GM19023 (cell line): ENCODE measurements around the gene SPOCK1.
"Not testable (repeated sequence)": the region's sequence is repeated elsewhere in the genome, so short reads cannot be mapped to it uniquely, and the experiment has no call there.

ENCODE experiments used
- ATAC-seq: cut with Tn5 transposase; IDR thresholded peaks from one replicate; pipeline ENCODE4 v1.9.1; 2021; ENCODE audit warnings: mild to moderate bottlenecking, moderate library complexity; ENCODE audit not compliant: unreplicated experiment

The SPOCK1 gene

DNA sequence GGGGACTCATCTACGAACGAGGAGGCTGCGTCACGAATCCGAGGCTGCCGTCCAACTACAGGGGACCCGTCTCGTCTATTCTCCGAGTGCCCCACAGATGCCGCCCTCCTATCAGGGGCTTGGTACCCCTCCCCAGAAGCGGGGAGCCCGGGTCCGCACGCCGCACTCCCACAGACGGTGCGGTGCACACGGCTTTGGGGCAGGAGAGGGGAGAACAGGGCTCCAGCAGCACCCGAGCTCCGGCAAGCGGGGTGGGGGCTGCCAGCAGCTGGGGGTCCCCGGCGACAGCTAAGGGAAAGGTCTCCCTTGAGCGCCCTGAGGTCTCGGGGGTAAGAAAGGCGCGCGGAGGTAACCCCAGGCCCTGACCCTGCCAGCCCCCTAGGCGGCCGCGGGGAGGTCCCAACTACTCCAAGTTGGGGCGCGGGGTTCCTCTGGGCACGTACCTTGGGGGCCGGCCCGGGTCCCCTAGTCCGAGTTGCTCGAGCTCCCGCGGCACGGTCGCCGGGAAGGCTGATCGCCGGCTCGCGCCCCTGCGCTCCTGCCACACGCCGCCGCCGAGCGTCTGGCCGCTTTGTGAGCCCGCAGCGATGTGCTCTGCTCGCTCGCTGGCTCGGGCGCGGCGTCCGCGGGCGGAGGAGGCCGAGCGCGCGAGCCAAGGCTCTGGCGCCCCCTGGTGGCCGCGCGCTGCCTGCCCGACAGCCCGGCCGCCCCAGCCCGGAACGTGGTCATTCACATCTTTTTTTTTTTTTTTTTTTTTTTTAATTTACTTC lies at the start of gene SPOCK1:
TSS of gene SPOCK1 (minus strand) at position 591 of the 770 bp plus-strand sequence.
- ATAC-seq: peak; percentile 80

- ATAC-seq: no peak
These were observed 46.8 kb upstream of the SPOCK1 start for GRCh38 chr5:137545956-137546355.

DNA sequence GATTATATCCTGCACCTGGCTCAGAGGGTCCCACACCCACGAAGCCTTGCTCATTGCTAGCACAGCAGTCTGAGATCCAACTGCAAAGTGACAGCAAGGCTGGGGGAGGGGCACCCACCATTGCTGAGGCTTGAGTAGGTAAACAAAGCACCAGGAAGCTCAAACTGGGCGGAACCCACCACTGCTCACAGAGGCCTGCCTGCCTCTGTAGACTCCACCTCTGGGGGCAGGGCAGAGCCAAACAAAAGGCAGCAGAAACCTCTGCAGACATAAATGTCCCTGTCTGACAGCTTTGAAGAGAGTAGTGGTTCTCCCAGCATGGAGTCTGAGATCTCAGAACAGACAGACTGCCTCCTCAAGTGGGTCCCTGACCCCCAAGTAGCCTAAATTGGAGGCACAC lies 36.3 kb upstream of the SPOCK1 start:
- ATAC-seq: not testable (repeated sequence)

DNA sequence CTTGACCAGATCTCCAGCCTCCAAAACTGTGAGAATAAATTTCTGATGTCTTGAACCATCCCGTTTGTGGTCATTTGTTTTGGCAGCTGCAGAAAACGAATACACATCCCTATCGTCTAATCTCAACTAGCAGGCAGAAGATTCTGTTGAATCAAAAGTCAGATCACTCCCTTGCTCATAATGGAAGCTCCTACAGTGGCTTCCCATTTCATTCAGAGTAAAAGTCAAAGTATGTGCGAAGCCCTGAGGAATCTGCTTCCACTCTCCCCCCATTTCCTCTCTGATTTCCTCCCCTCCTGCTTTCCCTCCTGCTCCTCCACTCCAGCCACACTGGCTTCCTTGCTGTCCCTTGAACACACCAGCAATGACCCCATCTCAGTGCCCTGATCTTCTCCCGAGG lies 34.8 kb upstream of the SPOCK1 start:
- no peak for ATAC-seq

GRCh38 chr5:137531266-137531665 lies 32.1 kb upstream of the SPOCK1 start:
- no peak for ATAC-seq

GRCh38 chr5:137521246-137521645 lies 22.1 kb upstream of the SPOCK1 start:
- ATAC-seq: no peak

- no peak for ATAC-seq
These were observed 17.8 kb upstream of the SPOCK1 start for GRCh38 chr5:137516961-137517360.

DNA sequence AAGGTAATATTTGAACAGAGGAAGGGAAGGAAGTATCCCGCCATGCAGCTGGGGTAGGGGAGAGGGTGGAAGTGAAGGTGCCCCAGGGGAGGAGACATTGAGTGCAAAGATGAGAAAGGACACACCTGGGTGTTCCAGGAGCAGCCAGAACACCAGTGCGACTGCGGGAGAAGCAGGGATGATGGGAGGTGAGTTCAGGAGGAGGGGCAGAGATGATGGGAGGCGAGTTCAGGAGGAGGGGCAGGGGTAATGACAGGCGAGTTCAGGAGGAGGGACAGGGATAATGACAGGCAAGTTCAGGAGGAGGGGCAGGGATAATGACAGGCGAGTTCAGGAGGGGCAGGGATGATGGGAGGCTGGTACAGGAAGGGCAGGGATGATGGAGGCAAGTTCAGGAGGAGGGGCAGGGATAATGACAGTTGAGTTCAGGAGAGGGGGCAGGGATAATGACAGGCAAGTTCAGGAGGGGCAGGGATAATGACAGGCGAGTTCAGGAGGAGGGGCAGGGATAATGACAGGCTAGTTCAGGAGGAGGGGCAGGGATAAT lies 17.2 kb upstream of the SPOCK1 start:
- ATAC-seq: no peak

DNA sequence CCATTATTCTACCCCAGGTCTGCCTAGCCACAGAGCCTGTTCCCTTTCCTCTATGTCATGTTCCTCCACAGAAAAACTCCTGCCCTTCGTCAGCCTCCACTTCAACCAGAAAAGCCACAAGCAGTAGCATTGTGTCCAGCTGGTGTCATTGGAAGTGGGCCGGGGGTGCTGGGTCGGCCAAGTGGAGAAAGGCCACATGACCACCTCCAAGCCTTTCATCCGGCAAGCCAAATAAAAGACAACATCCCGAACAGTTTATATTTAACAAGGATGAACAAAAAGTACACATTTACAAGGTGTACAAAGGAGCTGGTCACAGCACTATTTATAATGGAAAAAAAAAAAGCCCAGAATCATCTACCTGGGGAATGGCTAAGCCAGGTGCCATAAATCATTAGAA lies 16.1 kb upstream of the SPOCK1 start:
- ATAC-seq: no peak

DNA sequence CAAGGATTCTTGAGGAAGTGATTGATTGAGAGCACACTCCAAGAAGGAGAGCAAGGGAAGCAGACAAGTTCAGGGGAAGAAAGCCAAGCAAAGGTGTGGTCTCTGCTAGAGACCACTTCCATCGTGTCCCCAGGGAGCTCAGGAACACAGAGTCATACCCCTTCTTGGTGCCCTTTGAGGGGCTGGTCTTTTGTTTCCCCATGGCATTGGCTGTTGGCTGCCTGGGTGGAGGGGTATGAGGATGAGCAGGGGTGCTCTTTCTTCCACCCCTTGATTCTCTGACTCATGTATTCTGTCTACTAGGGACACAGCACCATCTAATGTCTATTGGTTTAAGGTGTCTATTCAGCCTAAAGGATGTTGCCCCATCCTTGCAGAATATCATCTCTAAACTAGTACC lies 11.5 kb upstream of the SPOCK1 start:
- ATAC-seq: no peak

GRCh38 chr5:137507150-137507549 lies 8.0 kb upstream of the SPOCK1 start:
- ATAC-seq: no peak

DNA sequence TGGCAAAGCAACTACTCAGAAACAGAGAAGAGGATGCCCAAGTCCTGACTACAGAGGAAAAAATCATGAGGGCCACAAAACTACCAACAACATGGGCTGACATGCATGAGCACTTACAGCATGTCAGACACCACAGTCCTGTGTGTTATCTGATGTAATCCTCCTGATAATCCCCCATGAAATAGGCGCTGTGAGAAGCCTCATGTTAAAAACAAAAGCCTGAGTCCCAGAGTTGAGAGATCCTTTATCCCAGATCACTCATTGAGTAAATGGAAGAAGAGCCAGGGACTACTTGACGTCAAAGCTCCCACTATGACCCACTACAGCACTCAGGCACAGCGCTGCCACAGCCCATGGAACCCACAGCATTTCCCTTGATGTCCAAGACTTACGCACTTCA lies 7.2 kb upstream of the SPOCK1 start:
- no peak for ATAC-seq

GRCh38 chr5:137504916-137505315 lies 5.8 kb upstream of the SPOCK1 start:
- no peak for ATAC-seq

DNA sequence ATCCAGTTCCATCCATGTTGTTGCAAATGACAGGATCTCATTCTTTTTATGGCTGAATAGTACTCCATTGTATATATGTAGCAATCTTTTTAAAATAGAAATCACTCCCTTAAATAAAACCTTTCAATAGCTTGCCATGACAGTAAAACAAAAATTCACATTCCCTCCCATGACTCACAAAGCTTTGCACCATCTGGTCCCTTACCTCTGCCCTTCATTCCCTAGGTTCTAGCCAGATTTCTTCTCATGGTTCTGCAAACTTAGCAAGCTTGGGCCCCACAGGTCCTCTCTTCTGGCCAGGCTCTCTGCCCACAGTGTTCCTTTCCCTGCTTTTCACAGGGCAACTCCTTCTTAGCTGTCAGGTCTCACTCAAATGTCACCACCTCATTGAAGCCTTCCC lies 4.3 kb upstream of the SPOCK1 start:
- no peak for ATAC-seq

GRCh38 chr5:137502632-137503031 lies 3.5 kb upstream of the SPOCK1 start:
- no peak for ATAC-seq

DNA sequence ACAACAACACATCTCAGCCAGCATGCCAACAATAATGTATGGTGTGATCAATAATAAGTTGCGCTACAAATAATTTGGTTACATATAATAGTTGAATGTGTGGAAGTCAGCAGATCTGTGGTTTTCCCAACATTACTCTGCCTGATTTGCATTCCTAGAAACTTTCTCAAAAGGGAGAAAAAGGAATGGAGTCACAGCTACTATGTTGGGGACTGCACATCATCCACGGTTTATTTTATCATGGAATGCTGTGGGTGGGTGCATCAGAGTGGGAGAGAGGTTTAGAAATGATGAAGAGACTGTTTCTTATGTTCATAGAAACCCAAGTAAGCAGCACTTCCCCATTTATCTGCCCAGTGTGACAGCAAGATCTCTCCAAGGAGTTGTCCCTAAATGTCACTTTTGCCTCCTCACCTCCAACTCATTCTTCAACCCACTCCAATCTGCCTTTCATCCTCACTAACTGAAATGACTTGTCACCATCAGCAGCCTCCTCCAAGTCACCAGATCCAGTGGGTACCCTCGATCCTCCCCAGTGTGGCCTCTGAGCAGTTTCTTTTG lies 2.8 kb upstream of the SPOCK1 start:
- ATAC-seq: no peak

- no peak for ATAC-seq
These were observed 2.1 kb upstream of the SPOCK1 start for GRCh38 chr5:137501226-137501625.

GRCh38 chr5:137500615-137501225 lies 1.6 kb upstream of the SPOCK1 start:
- ATAC-seq: no peak

DNA sequence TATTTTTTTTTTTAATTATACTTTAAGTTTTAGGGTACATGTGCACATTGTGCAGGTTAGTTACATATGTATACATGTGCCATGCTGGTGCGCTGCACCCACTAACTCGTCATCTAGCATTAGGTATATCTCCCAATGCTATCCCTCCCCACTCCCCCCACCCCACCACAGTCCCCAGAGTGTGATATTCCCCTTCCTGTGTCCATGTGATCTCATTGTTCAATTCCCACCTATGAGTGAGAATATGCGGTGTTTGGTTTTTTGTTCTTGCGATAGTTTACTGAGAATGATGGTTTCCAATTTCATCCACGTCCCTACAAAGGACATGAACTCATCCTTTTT lies 351 bp upstream of the SPOCK1 start:
- ATAC-seq: not testable (repeated sequence)

DNA sequence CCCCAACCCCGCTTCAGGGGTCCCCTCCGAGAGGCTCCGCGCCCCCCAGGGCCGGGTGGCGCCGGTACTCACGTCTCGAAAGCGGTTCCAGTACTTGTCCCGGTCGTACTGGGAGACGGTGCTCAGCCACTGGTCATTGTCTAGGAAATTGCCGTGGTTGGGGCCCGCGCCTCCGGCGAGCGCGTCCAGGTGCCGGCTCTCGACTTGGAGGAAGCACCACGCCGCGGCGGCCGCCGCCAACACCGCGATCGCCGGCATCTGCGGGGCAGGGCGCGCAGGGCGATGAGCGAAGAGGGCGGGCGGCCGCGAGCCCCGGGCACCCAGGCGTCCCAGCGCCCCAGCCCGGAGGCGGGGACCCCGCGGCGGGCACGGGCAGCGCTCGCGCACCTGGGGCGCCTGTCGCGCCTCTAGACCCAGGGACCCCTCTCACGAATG lies 808 bp downstream of the SPOCK1 start:
- ATAC-seq: no peak

DNA sequence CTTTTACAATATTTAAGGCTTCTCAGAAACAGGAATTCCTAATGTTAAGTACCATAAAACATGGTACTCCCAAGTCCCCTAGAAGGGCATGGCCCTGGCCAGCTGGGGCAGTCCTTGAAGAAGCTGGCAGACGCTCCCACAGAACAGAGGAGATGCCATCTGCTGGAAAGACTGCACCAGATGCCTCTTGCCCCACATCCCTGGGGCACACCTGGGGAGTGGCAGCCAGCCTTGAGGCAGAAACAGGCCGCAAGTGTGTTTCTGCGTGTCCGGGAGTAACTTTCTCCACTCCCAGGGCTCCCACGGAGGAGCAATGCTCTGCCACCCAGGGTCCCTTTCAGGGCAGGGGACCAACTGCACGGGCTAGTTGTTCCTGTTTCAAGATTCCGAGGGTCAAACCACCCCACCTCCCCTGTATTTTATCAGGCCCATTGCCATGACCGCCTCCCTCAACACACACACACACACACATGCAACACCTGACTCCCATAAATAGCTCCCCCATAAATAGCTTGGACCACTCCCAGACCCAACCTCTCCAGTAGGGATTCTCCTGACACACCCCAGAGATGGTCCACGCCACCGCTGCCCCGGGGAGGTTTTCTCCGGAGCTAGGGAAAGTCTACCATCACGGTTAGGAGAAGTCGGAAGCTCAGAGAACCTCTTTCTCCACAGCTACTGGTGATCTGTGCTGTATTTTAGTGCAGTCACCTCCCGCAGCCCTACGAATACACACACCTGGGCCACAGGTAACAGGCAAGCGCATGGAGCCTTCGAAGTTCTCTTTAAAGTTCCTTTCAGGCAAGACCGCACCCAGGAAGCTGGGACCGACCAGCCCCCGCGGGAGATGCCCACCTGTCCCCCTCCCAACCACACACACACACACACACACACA lies 1.5 kb downstream of the SPOCK1 start:
- ATAC-seq: no peak
